Measurements from ENCODE around the gene FGF14.
A peak's percentile ranks its signal among the peaks of the same experiment; 100 is the strongest.

The FGF14 gene

DNA sequence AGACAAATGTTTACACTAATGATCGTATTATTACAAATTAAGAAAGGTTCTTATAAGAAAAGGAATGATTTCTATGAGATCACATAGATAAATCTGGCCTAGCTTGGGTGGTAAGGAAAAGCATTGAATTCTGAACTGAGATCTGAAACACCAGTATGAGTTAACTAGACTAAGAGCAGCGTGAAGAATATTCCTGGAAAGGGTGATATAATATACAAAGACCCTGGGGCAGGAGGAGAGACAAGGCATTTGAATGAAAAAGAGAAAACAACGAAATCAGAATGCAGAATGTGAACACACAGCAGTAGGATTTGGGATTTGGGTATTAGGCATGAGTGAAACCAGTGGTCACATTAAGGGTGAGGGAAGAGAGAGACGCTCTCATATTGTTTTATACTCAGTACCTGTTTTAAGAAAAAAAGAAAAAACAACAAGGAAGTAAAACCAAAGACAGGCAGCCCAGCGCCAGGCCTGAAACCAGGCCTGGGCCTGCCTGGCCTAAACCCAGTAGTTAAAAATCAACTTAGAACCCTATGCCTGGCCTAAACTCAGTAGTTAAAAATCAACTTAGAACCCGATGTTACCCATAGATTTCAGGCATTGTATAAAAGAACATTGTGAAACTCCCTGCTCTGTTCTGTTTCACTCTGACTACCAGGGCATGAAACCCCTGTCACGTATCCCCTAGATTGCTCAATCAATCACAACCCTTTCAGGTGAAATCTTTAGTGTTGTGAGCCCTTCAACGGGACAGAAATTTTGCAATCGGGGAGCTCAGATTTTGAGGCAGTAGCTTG is 662.3 kb downstream of the FGF14 start:
- Histone ChIP-seq H3K9me3 (ENCODE audit: insufficient read depth, low read depth, low read length) (no peaks in the 10 kb centered on the region), H3K36me3 (ENCODE audit: control insufficient read depth in 1 of 2, insufficient read depth in 2 of 2, low read length in 2 of 2) (no peaks in the 10 kb centered on the region), H3K18ac (ENCODE audit: low read length) (no peak overlapping the region), H3K27me3 (ENCODE audit: insufficient read depth, low read length) (no peaks in the 10 kb centered on the region), H4K91ac (ENCODE audit: low read depth, low read length) (no peak overlapping the region), H3K27ac (ENCODE audit: low read depth, low read length) (no peak overlapping the region), H2BK120ac (ENCODE audit: insufficient read depth, low read length, poor library complexity) (no peak overlapping the region), H2BK12ac (ENCODE audit: low read length) (no peak overlapping the region), H2BK5ac (ENCODE audit: low read depth, low read length, poor library complexity) (no peak overlapping the region), H3K9ac (ENCODE audit: low read length) (no peak overlapping the region), H4K12ac (ENCODE audit: low read depth, low read length) (no peak overlapping the region), H2AFZ (ENCODE audit: insufficient read depth, low read length, poor library complexity) (no peak overlapping the region), H3K79me2 (ENCODE audit: control insufficient read depth, insufficient read depth, low read length, poor library complexity) (no peaks in the 10 kb centered on the region), H3K4me1 (ENCODE audit: control insufficient read depth in 1 of 2, insufficient read depth in 2 of 2, low read length in 2 of 2) (no peaks in the 10 kb centered on the region), H3K4ac (ENCODE audit: low read depth, low read length) (no peak overlapping the region), H4K8ac (ENCODE audit: low read depth, low read length) (peak overlapping the region; percentile 28), H3K23ac (ENCODE audit: low read length) (no peak overlapping the region), H3K79me1 (ENCODE audit: low read length) (no peaks in the 10 kb centered on the region), H3K14ac (ENCODE audit: low read length) (no peak overlapping the region), H3K4me3 (ENCODE audit: low read depth, low read length) (no peak overlapping the region), H3K4me2 (ENCODE audit: low read length) (no peak overlapping the region), H2AK5ac (ENCODE audit: low read length) (no peak overlapping the region)
- no peak for DNase-seq
- no CpG with 5 or more reads among the region's 9 CpGs for WGBS (ENCODE audit: extremely low coverage, insufficient coverage, insufficient read length)

DNA sequence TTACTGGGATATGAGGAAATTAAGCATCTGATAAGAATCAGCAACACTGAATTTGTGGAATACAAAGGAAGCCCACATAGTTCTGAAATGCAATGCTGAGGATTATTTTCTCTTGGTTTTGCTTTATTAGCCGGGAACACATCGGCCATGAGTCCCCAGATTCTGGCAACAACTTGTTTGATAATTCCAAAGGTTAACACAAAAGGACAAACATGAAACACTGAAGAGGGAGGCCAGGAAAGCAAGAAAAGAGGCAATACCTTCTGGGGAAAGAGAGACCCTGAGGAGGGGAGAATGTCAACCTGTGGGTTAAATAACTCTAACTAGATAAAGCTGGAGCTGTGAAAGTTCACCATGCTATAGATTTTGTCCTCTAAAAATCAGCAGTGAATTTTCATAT is 663.5 kb downstream of the FGF14 start:
- no peaks in the 10 kb centered on the region for H3K4me1 ChIP-seq (ENCODE audit: control insufficient read depth in 1 of 2, insufficient read depth in 2 of 2, low read length in 2 of 2)
- no peak overlapping the region for H3K14ac ChIP-seq (ENCODE audit: low read length)
- no peaks in the 10 kb centered on the region for H3K79me2 ChIP-seq (ENCODE audit: control insufficient read depth, insufficient read depth, low read length, poor library complexity)
- H2BK120ac ChIP-seq (ENCODE audit: insufficient read depth, low read length, poor library complexity): no peak overlapping the region
- no peak overlapping the region for H3K23ac ChIP-seq (ENCODE audit: low read length)
- no peaks in the 10 kb centered on the region for H3K9me3 ChIP-seq (ENCODE audit: insufficient read depth, low read depth, low read length)
- H3K18ac ChIP-seq (ENCODE audit: low read length): no peak overlapping the region
- no peak for DNase-seq
- no peak overlapping the region for H3K27ac ChIP-seq (ENCODE audit: low read depth, low read length)
- H4K8ac ChIP-seq (ENCODE audit: low read depth, low read length): no peak overlapping the region
- no peaks in the 10 kb centered on the region for H3K27me3 ChIP-seq (ENCODE audit: insufficient read depth, low read length)
- H3K36me3 ChIP-seq (ENCODE audit: control insufficient read depth in 1 of 2, insufficient read depth in 2 of 2, low read length in 2 of 2): no peaks in the 10 kb centered on the region
- no peak overlapping the region for H3K4ac ChIP-seq (ENCODE audit: low read depth, low read length)
- H2AK5ac ChIP-seq (ENCODE audit: low read length): no peak overlapping the region
- H2BK5ac ChIP-seq (ENCODE audit: low read depth, low read length, poor library complexity): no peak overlapping the region
- H3K9ac ChIP-seq (ENCODE audit: low read length): no peak overlapping the region
- H4K12ac ChIP-seq (ENCODE audit: low read depth, low read length): no peak overlapping the region
- no peaks in the 10 kb centered on the region for H3K79me1 ChIP-seq (ENCODE audit: low read length)
- H2AFZ ChIP-seq (ENCODE audit: insufficient read depth, low read length, poor library complexity): no peak overlapping the region
- no peak overlapping the region for H3K4me3 ChIP-seq (ENCODE audit: low read depth, low read length)
- no peak overlapping the region for H2BK12ac ChIP-seq (ENCODE audit: low read length)
- H4K91ac ChIP-seq (ENCODE audit: low read depth, low read length): no peak overlapping the region
- H3K4me2 ChIP-seq (ENCODE audit: low read length): no peak overlapping the region
- no CpG with 5 or more reads among the region's 2 CpGs for WGBS (ENCODE audit: extremely low coverage, insufficient coverage, insufficient read length)

DNA sequence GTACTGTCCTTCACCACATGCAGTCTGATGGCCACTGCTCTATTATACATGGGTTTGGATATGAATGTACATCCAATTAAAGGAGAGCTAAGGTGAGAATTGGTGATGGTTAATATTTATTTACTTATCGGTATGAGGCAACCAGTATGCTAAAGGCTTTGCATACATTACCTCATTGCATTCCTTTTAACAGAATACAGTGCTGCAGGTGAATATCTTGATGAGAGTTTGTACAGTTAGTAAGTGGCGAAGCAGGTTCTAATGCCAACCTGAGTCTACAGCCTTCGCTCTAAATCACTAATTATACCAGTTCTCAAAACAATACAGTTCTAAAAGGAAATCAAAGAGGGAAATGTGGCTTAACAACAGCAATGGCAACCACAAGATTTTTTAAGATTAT is 665.3 kb downstream of the FGF14 start:
- Histone ChIP-seq H2AFZ (ENCODE audit: insufficient read depth, low read length, poor library complexity) (no peak overlapping the region), H3K9ac (ENCODE audit: low read length) (no peak overlapping the region), H3K4me2 (ENCODE audit: low read length) (no peak overlapping the region), H4K12ac (ENCODE audit: low read depth, low read length) (no peak overlapping the region), H3K14ac (ENCODE audit: low read length) (no peak overlapping the region), H3K36me3 (ENCODE audit: control insufficient read depth in 1 of 2, insufficient read depth in 2 of 2, low read length in 2 of 2) (no peaks in the 10 kb centered on the region), H3K4me3 (ENCODE audit: low read depth, low read length) (no peak overlapping the region), H4K91ac (ENCODE audit: low read depth, low read length) (no peak overlapping the region), H3K9me3 (ENCODE audit: insufficient read depth, low read depth, low read length) (no peaks in the 10 kb centered on the region), H2BK120ac (ENCODE audit: insufficient read depth, low read length, poor library complexity) (no peak overlapping the region), H3K27ac (ENCODE audit: low read depth, low read length) (no peak overlapping the region), H3K4me1 (ENCODE audit: control insufficient read depth in 1 of 2, insufficient read depth in 2 of 2, low read length in 2 of 2) (no peaks in the 10 kb centered on the region), H4K8ac (ENCODE audit: low read depth, low read length) (no peak overlapping the region), H2AK5ac (ENCODE audit: low read length) (no peak overlapping the region), H3K79me1 (ENCODE audit: low read length) (no peaks in the 10 kb centered on the region), H3K23ac (ENCODE audit: low read length) (no peak overlapping the region), H3K79me2 (ENCODE audit: control insufficient read depth, insufficient read depth, low read length, poor library complexity) (no peaks in the 10 kb centered on the region), H2BK5ac (ENCODE audit: low read depth, low read length, poor library complexity) (no peak overlapping the region), H3K4ac (ENCODE audit: low read depth, low read length) (no peak overlapping the region), H3K27me3 (ENCODE audit: insufficient read depth, low read length) (no peaks in the 10 kb centered on the region), H2BK12ac (ENCODE audit: low read length) (no peak overlapping the region), H3K18ac (ENCODE audit: low read length) (no peak overlapping the region)
- DNase-seq: peak in 1 of 2 donors; percentile 56
- no CpG with 5 or more reads among the region's 3 CpGs for WGBS (ENCODE audit: extremely low coverage, insufficient coverage, insufficient read length)

DNA sequence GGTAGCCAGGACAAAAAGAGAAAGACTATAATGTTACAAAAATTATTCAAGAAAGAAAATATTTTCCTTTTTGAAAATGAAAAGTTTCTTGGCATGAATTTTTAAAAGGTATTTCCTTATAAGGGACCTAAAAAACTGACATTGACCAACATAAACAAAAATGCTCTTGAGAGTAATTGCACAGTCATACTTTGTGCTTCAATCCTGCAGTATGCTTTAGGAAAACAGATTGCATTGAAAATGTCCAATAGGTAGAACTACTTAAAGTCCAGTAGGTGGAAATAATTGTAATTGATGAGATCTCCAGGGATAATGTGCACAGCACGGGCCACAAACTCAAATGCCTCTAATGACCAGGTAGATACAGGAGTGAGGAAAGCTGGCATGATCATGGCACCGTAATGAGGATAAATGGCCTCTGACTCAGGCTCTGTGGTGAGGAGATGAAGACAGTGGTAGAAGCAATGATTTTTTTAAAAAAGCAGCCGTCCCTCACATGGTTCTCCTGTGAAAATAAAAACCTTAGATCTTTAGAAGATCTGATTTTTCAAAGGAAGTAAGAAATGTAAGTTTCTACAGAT is 671.3 kb downstream of the FGF14 start:
- WGBS (ENCODE audit: extremely low coverage, insufficient coverage, insufficient read length): no CpG with 5 or more reads among the region's 3 CpGs

More for the DNA sequence above, 671.3 kb downstream of the FGF14 start:
- no peak overlapping the region for H3K23ac ChIP-seq (ENCODE audit: low read length)
- no peak overlapping the region for H3K18ac ChIP-seq (ENCODE audit: low read length)
- no peak overlapping the region for H2AFZ ChIP-seq (ENCODE audit: insufficient read depth, low read length, poor library complexity)
- H4K12ac ChIP-seq (ENCODE audit: low read depth, low read length): no peak overlapping the region
- no peak overlapping the region for H3K14ac ChIP-seq (ENCODE audit: low read length)
- H3K79me2 ChIP-seq (ENCODE audit: control insufficient read depth, insufficient read depth, low read length, poor library complexity): no peaks in the 10 kb centered on the region
- no peak overlapping the region for H2AK5ac ChIP-seq (ENCODE audit: low read length)
- DNase-seq: no peak
- no peaks in the 10 kb centered on the region for H3K4me1 ChIP-seq (ENCODE audit: control insufficient read depth in 1 of 2, insufficient read depth in 2 of 2, low read length in 2 of 2)
- H3K4me2 ChIP-seq (ENCODE audit: low read length): no peak overlapping the region
- no peaks in the 10 kb centered on the region for H3K36me3 ChIP-seq (ENCODE audit: control insufficient read depth in 1 of 2, insufficient read depth in 2 of 2, low read length in 2 of 2)
- no peak overlapping the region for H2BK120ac ChIP-seq (ENCODE audit: insufficient read depth, low read length, poor library complexity)
- no peak overlapping the region for H4K8ac ChIP-seq (ENCODE audit: low read depth, low read length)
- H3K27me3 ChIP-seq (ENCODE audit: insufficient read depth, low read length): no peaks in the 10 kb centered on the region
- H3K9ac ChIP-seq (ENCODE audit: low read length): no peak overlapping the region
- no peak overlapping the region for H2BK12ac ChIP-seq (ENCODE audit: low read length)
- H3K4ac ChIP-seq (ENCODE audit: low read depth, low read length): no peak overlapping the region
- H4K91ac ChIP-seq (ENCODE audit: low read depth, low read length): no peak overlapping the region
- no peak overlapping the region for H3K4me3 ChIP-seq (ENCODE audit: low read depth, low read length)
- H3K79me1 ChIP-seq (ENCODE audit: low read length): no peaks in the 10 kb centered on the region
- H3K27ac ChIP-seq (ENCODE audit: low read depth, low read length): no peak overlapping the region
- no peak overlapping the region for H2BK5ac ChIP-seq (ENCODE audit: low read depth, low read length, poor library complexity)
- no peaks in the 10 kb centered on the region for H3K9me3 ChIP-seq (ENCODE audit: insufficient read depth, low read depth, low read length)
